GM12873 (cell line): ENCODE data around the gene NEK1.

Experiments used
- TF ChIP-seq, protein P1 (sequence below): IDR thresholded peaks from 2 replicates; pipeline ENCODE4 v1.5.1; 2012; ENCODE audit warnings: low read depth, mild to moderate bottlenecking, moderate library complexity, low read length, control low read depth; ENCODE audit not compliant: insufficient read depth; ENCODE audit errors: missing control alignments

Gene NEK1, protein sequence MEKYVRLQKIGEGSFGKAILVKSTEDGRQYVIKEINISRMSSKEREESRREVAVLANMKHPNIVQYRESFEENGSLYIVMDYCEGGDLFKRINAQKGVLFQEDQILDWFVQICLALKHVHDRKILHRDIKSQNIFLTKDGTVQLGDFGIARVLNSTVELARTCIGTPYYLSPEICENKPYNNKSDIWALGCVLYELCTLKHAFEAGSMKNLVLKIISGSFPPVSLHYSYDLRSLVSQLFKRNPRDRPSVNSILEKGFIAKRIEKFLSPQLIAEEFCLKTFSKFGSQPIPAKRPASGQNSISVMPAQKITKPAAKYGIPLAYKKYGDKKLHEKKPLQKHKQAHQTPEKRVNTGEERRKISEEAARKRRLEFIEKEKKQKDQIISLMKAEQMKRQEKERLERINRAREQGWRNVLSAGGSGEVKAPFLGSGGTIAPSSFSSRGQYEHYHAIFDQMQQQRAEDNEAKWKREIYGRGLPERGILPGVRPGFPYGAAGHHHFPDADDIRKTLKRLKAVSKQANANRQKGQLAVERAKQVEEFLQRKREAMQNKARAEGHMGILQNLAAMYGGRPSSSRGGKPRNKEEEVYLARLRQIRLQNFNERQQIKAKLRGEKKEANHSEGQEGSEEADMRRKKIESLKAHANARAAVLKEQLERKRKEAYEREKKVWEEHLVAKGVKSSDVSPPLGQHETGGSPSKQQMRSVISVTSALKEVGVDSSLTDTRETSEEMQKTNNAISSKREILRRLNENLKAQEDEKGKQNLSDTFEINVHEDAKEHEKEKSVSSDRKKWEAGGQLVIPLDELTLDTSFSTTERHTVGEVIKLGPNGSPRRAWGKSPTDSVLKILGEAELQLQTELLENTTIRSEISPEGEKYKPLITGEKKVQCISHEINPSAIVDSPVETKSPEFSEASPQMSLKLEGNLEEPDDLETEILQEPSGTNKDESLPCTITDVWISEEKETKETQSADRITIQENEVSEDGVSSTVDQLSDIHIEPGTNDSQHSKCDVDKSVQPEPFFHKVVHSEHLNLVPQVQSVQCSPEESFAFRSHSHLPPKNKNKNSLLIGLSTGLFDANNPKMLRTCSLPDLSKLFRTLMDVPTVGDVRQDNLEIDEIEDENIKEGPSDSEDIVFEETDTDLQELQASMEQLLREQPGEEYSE (N-terminal part only)

GRCh38 chr4:169611991-169612870 lies at the start of gene NEK1:
Gene NEK1 (minus strand): TSS chr4:169612583. CDS start chr4:169602630, 9,953 bp downstream.
- TF ChIP-seq, protein P1, sequence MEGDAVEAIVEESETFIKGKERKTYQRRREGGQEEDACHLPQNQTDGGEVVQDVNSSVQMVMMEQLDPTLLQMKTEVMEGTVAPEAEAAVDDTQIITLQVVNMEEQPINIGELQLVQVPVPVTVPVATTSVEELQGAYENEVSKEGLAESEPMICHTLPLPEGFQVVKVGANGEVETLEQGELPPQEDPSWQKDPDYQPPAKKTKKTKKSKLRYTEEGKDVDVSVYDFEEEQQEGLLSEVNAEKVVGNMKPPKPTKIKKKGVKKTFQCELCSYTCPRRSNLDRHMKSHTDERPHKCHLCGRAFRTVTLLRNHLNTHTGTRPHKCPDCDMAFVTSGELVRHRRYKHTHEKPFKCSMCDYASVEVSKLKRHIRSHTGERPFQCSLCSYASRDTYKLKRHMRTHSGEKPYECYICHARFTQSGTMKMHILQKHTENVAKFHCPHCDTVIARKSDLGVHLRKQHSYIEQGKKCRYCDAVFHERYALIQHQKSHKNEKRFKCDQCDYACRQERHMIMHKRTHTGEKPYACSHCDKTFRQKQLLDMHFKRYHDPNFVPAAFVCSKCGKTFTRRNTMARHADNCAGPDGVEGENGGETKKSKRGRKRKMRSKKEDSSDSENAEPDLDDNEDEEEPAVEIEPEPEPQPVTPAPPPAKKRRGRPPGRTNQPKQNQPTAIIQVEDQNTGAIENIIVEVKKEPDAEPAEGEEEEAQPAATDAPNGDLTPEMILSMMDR, result no peak

DNA sequence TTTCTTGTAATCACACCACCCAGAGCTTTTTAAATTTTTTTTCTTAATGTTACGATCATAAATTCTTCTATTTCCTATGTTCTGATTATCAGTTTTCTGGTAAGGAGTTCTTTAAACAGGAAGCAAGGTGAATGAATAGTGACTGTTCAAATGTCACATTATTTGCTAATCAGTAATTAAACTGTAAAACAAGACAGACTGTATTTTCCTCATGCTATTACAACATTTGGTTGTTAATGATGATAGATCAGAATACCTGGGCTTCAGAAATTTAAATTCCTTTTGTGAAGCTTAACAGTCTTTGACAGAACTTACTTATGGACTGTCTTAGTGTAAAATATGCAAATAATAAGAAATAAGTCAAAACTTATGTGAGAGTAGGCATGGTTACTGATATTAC lies 49.4 kb upstream of the NEK1 start:
- TF ChIP-seq, protein P1, result no peak

DNA sequence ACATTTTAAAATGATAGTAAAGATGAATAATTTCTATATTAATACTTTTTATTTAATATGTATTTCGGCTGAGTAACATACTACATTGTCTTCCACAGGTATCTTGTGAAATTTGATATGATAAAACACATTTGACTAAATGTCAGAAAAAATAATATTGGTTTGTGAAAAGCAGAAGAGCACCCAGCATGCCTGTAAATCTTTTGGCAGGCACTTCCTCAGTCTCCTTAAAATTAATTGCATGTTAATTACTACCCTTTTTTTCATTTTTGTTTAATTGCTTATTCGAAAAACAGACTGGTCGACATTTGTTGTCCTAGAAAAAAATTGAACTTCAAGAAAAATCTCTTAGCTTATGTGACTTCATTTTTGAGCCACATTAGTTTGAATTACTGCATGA lies 48.5 kb upstream of the NEK1 start:
- TF ChIP-seq, protein P1, result no peak

GRCh38 chr4:169659716-169660670 lies 47.6 kb upstream of the NEK1 start:
- TF ChIP-seq, protein P1, result no peak

- TF ChIP-seq, protein P1, result no peak
Observed at GRCh38 chr4:169658975-169659715, 46.8 kb upstream of the NEK1 start.
